HG03196 (cell line): ENCODE data around the gene ACTN1.
A peak's percentile ranks its signal among the peaks of the same experiment; 100 is the strongest.
"Not testable (repeated sequence)": the region's sequence is repeated elsewhere in the genome, so short reads cannot be mapped to it uniquely, and the experiment has no call there.

Experiments used
- ATAC-seq: cut with Tn5 transposase; IDR thresholded peaks from one replicate; pipeline ENCODE4 v1.9.1; 2021; ENCODE audit not compliant: unreplicated experiment

The ACTN1 gene

GRCh38 chr14:68979021-68979721 is at the start of gene ACTN1:
Gene ACTN1 (minus strand): TSS chr14:68979302. CDS start chr14:68979056, 246 bp downstream.
- peak; percentile 43 for ATAC-seq

- ATAC-seq, result no peak
These were observed 48.3 kb upstream of the ACTN1 start for GRCh38 chr14:69027242-69027913.

GRCh38 chr14:69023035-69023434 is 43.9 kb upstream of the ACTN1 start:
- no peak for ATAC-seq

- ATAC-seq, result not testable (repeated sequence)
These were observed 43.0 kb upstream of the ACTN1 start for GRCh38 chr14:69022093-69022492.

- ATAC-seq, result no peak
These were observed 38.6 kb upstream of the ACTN1 start for GRCh38 chr14:69017706-69018105.

- no peak for ATAC-seq
These were observed 35.7 kb upstream of the ACTN1 start for GRCh38 chr14:69014829-69015259.

GRCh38 chr14:69013943-69014782 is 35.1 kb upstream of the ACTN1 start:
- ATAC-seq, result no peak

GRCh38 chr14:69012256-69012953 is 33.3 kb upstream of the ACTN1 start:
- no peak for ATAC-seq

- no peak for ATAC-seq
These were observed 31.5 kb upstream of the ACTN1 start for GRCh38 chr14:69010648-69011047.

GRCh38 chr14:69008421-69008884 is 29.4 kb upstream of the ACTN1 start:
- no peak for ATAC-seq

GRCh38 chr14:69006346-69006745 is 27.2 kb upstream of the ACTN1 start:
- ATAC-seq, result no peak

GRCh38 chr14:69005432-69006148 is 26.5 kb upstream of the ACTN1 start:
- no peak for ATAC-seq

GRCh38 chr14:69004731-69005431 is 25.8 kb upstream of the ACTN1 start:
- ATAC-seq, result no peak

- ATAC-seq, result no peak
These were observed 24.5 kb upstream of the ACTN1 start for GRCh38 chr14:69003626-69004025.

GRCh38 chr14:69002069-69002468 is 23.0 kb upstream of the ACTN1 start:
- no peak for ATAC-seq

- ATAC-seq, result no peak
These were observed 22.3 kb upstream of the ACTN1 start for GRCh38 chr14:69001375-69001774.

GRCh38 chr14:68998062-68998461 is 19.0 kb upstream of the ACTN1 start:
- ATAC-seq, result no peak

GRCh38 chr14:68995731-68996130 is 16.6 kb upstream of the ACTN1 start:
- ATAC-seq, result no peak

GRCh38 chr14:68994056-68994455 is 15.0 kb upstream of the ACTN1 start:
- no peak for ATAC-seq

GRCh38 chr14:68987653-68988036 is 8.5 kb upstream of the ACTN1 start:
- no peak for ATAC-seq
